ENCODE data around the gene TCF7. TPM values are rescaled to one million over a fixed set of nuclear protein-coding genes. Genes with fewer than 3 reads are reported as not detected.

TCF7 gene
- total RNA-seq, 2 experiments from 2014 or later: 0.97 to 1.1 TPM

- no peaks in the 10 kb centered on the region for H3K79me2 ChIP-seq (ENCODE audit: insufficient read depth, low read depth, low read length)
- no peaks in the 10 kb centered on the region for H3K9me2 ChIP-seq (ENCODE audit: insufficient read depth, low read length)
- no peak for DNase-seq (ENCODE audit: low spot score)
- H3K4me2 ChIP-seq (ENCODE audit: low read length): no peak overlapping the region
- intact Hi-C loops (cut with micrococcal nuclease; ENCODE audit: unreplicated experiment): no loop called here
- CTCF ChIA-PET (ENCODE audit: unreplicated experiment): interaction anchor here (0.6 kb wide), 2 partner anchors 14 to 119 kb away, joined by 3 read pairs; no protein-coding TSS in a partner anchor
- no TSS peak for BruUV-seq (replicated peaks)
- H4K20me1 ChIP-seq (ENCODE audit: insufficient read depth, low read length): no peaks in the 10 kb centered on the region
- TF ChIP-seq CTCF (conservative IDR thresholded peaks at IDR 0.05; ENCODE audit: low read length) (no peak), EZH2phosphoT487 (IDR thresholded peaks at IDR 0.05; ENCODE audit: borderline replicate concordance, low read depth, low read length) (no peak)
- POLR2A ChIA-PET: interaction anchor here (0.7 to 1.4 kb wide), 3 partner anchors 72 to 933 kb away, joined by 3 to 7 read pairs (median 3); partner anchors contain the start of gene PPP2CA
- no peak overlapping the region for H2AFZ ChIP-seq (ENCODE audit: low read length)
- no peaks in the 10 kb centered on the region for H3K4me1 ChIP-seq (ENCODE audit: insufficient read depth, low read length, poor library complexity, severe bottlenecking)
- no peak overlapping the region for H3K4me3 ChIP-seq (ENCODE audit: low read depth, low read length, poor library complexity, severe bottlenecking)
- H3K27ac ChIP-seq (ENCODE audit: low read depth, low read length, poor library complexity, severe bottlenecking): no peak overlapping the region
- peaks cover 96% of the 10 kb centered on the region for H3K36me3 ChIP-seq (ENCODE audit: insufficient read depth, low read length)
- H3K9me3 ChIP-seq (ENCODE audit: low read length): no peaks in the 10 kb centered on the region
Measured at GRCh38 chr5:134153657-134154056, 39.2 kb downstream of the TCF7 start.

GRCh38 chr5:134161513-134162395, 47.3 kb downstream of the TCF7 start:
- peaks cover 18% of the 10 kb centered on the region; the same call in 1 of the 2 replicates for H3K9me3 ChIP-seq (ENCODE audit: low read length)
- POLR2A ChIA-PET: interaction anchor here (0.5 to 1.5 kb wide), 6 partner anchors 9 to 98 kb away, joined by 3 to 5 read pairs (median 4); no protein-coding TSS in a partner anchor
- no peak overlapping the region for H3K4me3 ChIP-seq (ENCODE audit: low read depth, low read length, poor library complexity, severe bottlenecking)
- H3K4me1 ChIP-seq (ENCODE audit: insufficient read depth, low read length, poor library complexity, severe bottlenecking): no peaks in the 10 kb centered on the region
- no peak overlapping the region for H3K27ac ChIP-seq (ENCODE audit: low read depth, low read length, poor library complexity, severe bottlenecking)
- no peaks in the 10 kb centered on the region for H3K9me2 ChIP-seq (ENCODE audit: insufficient read depth, low read length)
- intact Hi-C loops (cut with micrococcal nuclease; ENCODE audit: unreplicated experiment): no loop called here
- CTCF ChIA-PET (ENCODE audit: unreplicated experiment): no interaction called here
- TF ChIP-seq EZH2phosphoT487 (IDR thresholded peaks at IDR 0.05; ENCODE audit: borderline replicate concordance, low read depth, low read length) (no peak), CTCF (conservative IDR thresholded peaks at IDR 0.05; ENCODE audit: low read length) (no peak)
- H3K79me2 ChIP-seq (ENCODE audit: insufficient read depth, low read depth, low read length): peaks cover 12% of the 10 kb centered on the region
- H3K4me2 ChIP-seq (ENCODE audit: low read length): no peak overlapping the region
- no peaks in the 10 kb centered on the region for H4K20me1 ChIP-seq (ENCODE audit: insufficient read depth, low read length)
- no peak overlapping the region for H2AFZ ChIP-seq (ENCODE audit: low read length)
- no peak for DNase-seq (ENCODE audit: low spot score)
- BruUV-seq (replicated peaks): no TSS peak
- peaks cover 97% of the 10 kb centered on the region for H3K36me3 ChIP-seq (ENCODE audit: insufficient read depth, low read length)

GRCh38 chr5:134162592-134162991, 48.1 kb downstream of the TCF7 start:
- no peak overlapping the region for H3K4me3 ChIP-seq (ENCODE audit: low read depth, low read length, poor library complexity, severe bottlenecking)
- H3K4me1 ChIP-seq (ENCODE audit: insufficient read depth, low read length, poor library complexity, severe bottlenecking): no peaks in the 10 kb centered on the region
- peaks cover 98% of the 10 kb centered on the region for H3K36me3 ChIP-seq (ENCODE audit: insufficient read depth, low read length)
- TF ChIP-seq EZH2phosphoT487 (IDR thresholded peaks at IDR 0.05; ENCODE audit: borderline replicate concordance, low read depth, low read length) (no peak), CTCF (conservative IDR thresholded peaks at IDR 0.05; ENCODE audit: low read length) (no peak)
- H3K4me2 ChIP-seq (ENCODE audit: low read length): no peak overlapping the region
- ChIA-PET POLR2A (interaction anchor here (0.7 kb wide), 1 partner anchor 12 kb away, joined by 3 read pairs; no protein-coding TSS in a partner anchor), CTCF (ENCODE audit: unreplicated experiment) (no interaction called here)
- intact Hi-C loops (cut with micrococcal nuclease; ENCODE audit: unreplicated experiment): no loop called here
- no peaks in the 10 kb centered on the region for H4K20me1 ChIP-seq (ENCODE audit: insufficient read depth, low read length)
- H2AFZ ChIP-seq (ENCODE audit: low read length): no peak overlapping the region
- H3K9me3 ChIP-seq (ENCODE audit: low read length): peaks cover 18% of the 10 kb centered on the region; the same call in 1 of the 2 replicates
- H3K79me2 ChIP-seq (ENCODE audit: insufficient read depth, low read depth, low read length): peaks cover 12% of the 10 kb centered on the region
- no peak overlapping the region for H3K27ac ChIP-seq (ENCODE audit: low read depth, low read length, poor library complexity, severe bottlenecking)
- no peaks in the 10 kb centered on the region for H3K9me2 ChIP-seq (ENCODE audit: insufficient read depth, low read length)
- no peak for DNase-seq (ENCODE audit: low spot score)
- no TSS peak for BruUV-seq (replicated peaks)

Measured in OCI-LY7 (cell line).